CD4-positive, alpha-beta T cell treated with Interleukin-6 at 100 ng/mL for 8 hours (primary cell): ENCODE data around the gene FAM229A.

Experiments
- DNase-seq: peaks from one replicate; pipeline ENCODE4 v3.0.0-alpha.2; 2020; ENCODE audit warnings: mixed read lengths, low spot score

FAM229A gene

GRCh38 chr1:32329931-32330466 lies 32.3 kb downstream of the FAM229A start:
- no peak for DNase-seq

DNA sequence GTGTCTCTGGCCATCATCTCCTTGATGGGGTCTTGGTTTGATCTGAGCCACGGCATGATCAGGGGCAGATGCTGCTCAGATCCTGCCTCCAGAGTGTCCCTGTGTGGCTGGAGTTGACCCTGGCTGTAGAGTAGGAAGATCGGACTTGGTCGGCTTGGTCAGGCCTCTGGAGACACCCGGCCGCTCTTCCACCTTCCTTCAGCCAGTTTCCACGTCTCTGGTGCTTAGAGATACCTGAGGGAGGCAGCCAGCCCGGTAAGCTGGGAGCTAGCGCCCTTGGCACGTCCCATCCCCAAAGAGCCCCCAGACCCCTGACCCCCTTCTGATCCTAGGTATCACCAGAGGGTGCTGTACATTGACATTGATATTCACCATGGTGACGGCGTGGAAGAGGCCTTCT lies 35.1 kb downstream of the FAM229A start:
- no peak for DNase-seq

DNA sequence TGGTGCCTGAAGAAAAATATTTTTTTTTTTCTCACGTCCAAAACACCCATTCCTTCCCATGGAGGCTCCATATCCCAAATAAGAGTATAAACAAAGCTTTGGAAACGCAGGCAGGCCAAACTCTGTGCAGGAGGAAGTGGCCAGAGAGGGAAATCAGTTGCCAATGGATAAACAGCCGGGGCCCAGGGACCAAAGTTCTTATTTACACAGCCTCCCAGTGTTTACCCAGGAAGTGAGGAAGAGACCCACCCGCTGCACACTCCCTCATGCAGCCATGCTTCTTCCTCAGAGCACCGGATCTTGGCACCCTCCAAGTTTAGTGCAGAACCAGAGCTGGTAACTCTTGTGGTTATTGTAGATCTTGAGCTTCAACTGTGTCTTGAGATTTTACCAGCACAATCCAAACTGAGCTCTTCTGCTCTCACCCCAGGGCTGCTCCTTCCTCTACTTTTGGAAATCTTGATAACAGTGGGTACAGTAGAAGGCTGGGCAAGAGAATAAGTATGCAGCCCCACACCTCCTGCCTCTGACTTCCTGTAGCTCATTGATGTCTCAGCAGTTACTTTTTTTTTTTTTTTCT lies 40.5 kb downstream of the FAM229A start:
- peak; percentile 46 for DNase-seq

DNA sequence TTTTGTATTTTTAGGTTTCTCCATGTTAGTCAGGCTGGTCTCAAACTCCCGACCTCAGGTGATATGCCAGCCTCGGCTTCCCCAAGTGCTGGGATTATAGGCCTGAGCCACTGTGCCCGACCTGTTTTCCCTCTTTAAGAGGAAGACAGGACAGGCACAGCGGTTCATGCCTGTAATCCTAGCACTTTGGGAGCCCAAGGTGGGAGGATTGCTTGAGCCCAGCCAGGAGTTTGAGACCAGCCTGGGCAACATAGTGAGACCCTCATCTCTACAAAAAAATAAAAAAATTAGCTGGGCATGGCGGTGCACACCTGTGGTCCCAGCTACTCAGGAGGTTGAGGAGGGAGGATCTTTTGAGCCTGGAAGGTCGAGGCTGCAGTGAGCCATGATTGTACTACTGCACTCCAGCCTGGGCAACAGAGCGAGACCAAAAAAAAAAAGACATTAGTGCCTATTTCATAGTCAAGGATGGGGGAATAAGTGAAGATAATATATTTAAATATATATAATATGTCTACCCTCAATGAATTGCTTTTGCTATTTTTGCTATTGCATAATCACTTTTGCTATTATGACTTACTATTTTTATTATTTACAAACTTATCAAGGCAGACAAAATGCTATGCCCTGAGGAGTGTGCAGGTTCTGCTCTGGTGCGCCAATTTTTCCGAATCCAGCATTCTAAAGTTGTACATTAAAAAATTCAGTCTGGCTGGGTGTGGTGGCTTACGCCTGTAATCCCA lies 44.0 kb downstream of the FAM229A start:
- no peak for DNase-seq

DNA sequence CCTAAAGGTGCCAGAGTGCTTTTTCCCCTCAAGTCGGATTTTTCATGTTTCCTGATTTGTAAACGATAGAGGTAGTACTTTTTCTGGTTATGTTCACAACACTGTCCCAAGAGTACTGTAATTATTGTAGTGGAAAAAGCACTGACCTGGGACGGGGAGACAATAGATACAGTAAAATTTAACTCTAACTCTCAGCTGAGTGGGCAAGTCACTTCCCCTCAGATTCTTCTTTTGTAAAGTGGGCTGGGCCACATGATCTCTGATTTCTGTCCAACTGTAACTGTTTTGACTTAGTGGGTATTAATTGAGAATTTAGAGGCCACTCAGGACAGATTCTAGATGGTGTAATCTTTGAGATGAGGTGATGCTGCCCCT lies 45.4 kb downstream of the FAM229A start:
- DNase-seq, result no peak

DNA sequence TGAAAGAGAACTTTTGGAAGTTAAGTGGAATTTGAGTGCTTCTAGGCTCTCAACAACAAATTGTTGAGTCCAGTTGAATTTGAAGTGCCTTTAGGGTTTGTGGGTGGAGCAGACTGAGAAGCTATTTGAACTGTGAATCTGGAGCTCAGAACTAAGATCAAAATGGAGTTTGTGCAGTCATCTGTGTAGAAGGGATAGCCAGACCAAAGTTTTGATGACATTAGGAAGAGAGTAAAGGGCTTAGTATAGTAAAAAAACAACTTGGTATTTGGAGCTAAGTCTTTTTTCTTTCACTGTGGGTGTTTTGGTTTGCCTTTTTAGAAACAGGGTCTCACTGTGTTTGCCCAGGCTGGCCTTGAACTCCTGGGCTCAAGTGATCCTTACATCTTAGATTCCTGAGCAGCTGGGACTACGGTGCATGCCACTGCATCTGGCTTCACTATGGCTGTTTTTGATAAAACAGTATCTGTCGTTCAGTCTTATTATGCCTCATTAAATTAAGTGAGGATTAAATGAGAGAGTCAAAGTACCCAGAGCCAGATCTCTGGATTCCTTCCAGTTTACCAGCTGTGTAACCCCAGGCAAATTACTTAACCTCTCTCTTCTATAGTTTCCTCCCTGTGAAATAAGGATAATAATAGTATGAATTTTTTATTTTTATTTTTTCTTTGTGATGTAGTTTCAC lies 50.4 kb downstream of the FAM229A start:
- DNase-seq, result no peak
